HFF-Myc (cell line): ENCODE data around the gene ALKBH2.

ENCODE experiments used
- DNase-seq: peaks from one replicate; pipeline ENCODE4 v3.0.0-alpha.2; 2011; ENCODE audit warnings: low read depth; ENCODE audit errors: extremely low read depth
- H3K4me3 ChIP-seq: replicated peaks from 2 replicates; pipeline ENCODE4 v1.5.1; 2011; ENCODE audit warnings: low read depth, mild to moderate bottlenecking, control low read depth, low read length
- CTCF ChIP-seq: IDR thresholded peaks from 2 replicates; pipeline ENCODE4 v1.5.1; 2012; ENCODE audit warnings: mild to moderate bottlenecking, low read depth, low read length, control low read depth; ENCODE audit errors: missing control alignments

The ALKBH2 gene

GRCh38 chr12:109093022-109093918 lies at the start of gene ALKBH2:
ALKBH2 (minus strand) TSS chr12:109093472; CDS start chr12:109092786, 686 bp downstream.
- peak; percentile 73 for DNase-seq
- TF ChIP-seq CTCF, result peak; percentile 92
- H3K4me3 ChIP-seq, result peak within 1 kb of the TSS; percentile 58

- no peak overlapping the region for H3K4me3 ChIP-seq
- TF ChIP-seq CTCF, result no peak
- DNase-seq, result no peak
Measured at GRCh38 chr12:109140560-109140959, 47.3 kb upstream of the ALKBH2 start.

- no peak for DNase-seq
- no peak overlapping the region for H3K4me3 ChIP-seq
- no peak for TF ChIP-seq CTCF
Measured at GRCh38 chr12:109139791-109140190, 46.5 kb upstream of the ALKBH2 start.

- H3K4me3 ChIP-seq, result no peak overlapping the region
- TF ChIP-seq CTCF, result no peak
- DNase-seq, result no peak
Measured at GRCh38 chr12:109139360-109139759, 46.1 kb upstream of the ALKBH2 start.

- no peak for TF ChIP-seq CTCF
- no peak for DNase-seq
- no peak overlapping the region for H3K4me3 ChIP-seq
Measured at GRCh38 chr12:109137055-109137454, 43.8 kb upstream of the ALKBH2 start.

- DNase-seq, result no peak
Measured at GRCh38 chr12:109134186-109134917, 41.1 kb upstream of the ALKBH2 start.

More at GRCh38 chr12:109134186-109134917, 41.1 kb upstream of the ALKBH2 start:
- peak; percentile 72 for TF ChIP-seq CTCF
- H3K4me3 ChIP-seq, result no peak overlapping the region
